GM12878 (cell line): ENCODE data around the gene LACRT.

Experiments
- BCLAF1 ChIP-seq: fragments of 450-650 bp; IDR thresholded peaks from 2 replicates; pipeline ENCODE4 v1.6.1; 2017; ENCODE audit warnings: antibody characterized with exemption, mild to moderate bottlenecking, moderate library complexity
- BRCA1 ChIP-seq: IDR thresholded peaks from 2 replicates; pipeline ENCODE4 v1.6.1; 2011; ENCODE audit warnings: low read depth, low read length, improper control_type of control experiment
- CTCF ChIP-seq, 3 experiments: IDR thresholded peaks in 2 of 3; conservative IDR thresholded peaks in 1 of 3; 2 replicates each; pipeline ENCODE4 v1.5.1; 2011; ENCODE audit warnings: low read depth in 3 of 3, low read length in 3 of 3, mild to moderate bottlenecking in 3 of 3, control low read depth in 2 of 3, moderate library complexity in 2 of 3, inconsistent platforms in 1 of 3, mixed read lengths in 1 of 3; ENCODE audit not compliant: control insufficient read depth in 2 of 3, insufficient read depth in 1 of 3; ENCODE audit errors: extremely low read depth in 1 of 3
- HDAC2 ChIP-seq: fragments of 200-600 bp; sonication (generic); IDR thresholded peaks from 2 replicates; pipeline ENCODE4 v1.6.1; 2017
- LARP7 ChIP-seq: fragments of 450-650 bp; IDR thresholded peaks from 2 replicates; pipeline ENCODE4 v1.6.1; 2017; ENCODE audit warnings: mild to moderate bottlenecking
- MLLT1 ChIP-seq: fragments of 450-650 bp; IDR thresholded peaks from 2 replicates; pipeline ENCODE4 v1.6.1; 2016; ENCODE audit warnings: mild to moderate bottlenecking
- POLR2A ChIP-seq: IDR thresholded peaks from 2 replicates; pipeline ENCODE4 v1.6.1; 2011; ENCODE audit warnings: low read depth, mild to moderate bottlenecking, low read length
- RAD21 ChIP-seq: IDR thresholded peaks from 2 replicates; pipeline ENCODE4 v1.6.1; 2011; ENCODE audit warnings: mild to moderate bottlenecking, low read depth, low read length, moderate library complexity; ENCODE audit not compliant: insufficient read depth
- RFX5 ChIP-seq: IDR thresholded peaks from 2 replicates; pipeline ENCODE4 v1.6.1; 2011; ENCODE audit warnings: low read depth, low read length, improper control_type of control experiment
- SP1 ChIP-seq: IDR thresholded peaks from one replicate; pipeline ENCODE4 v1.6.1; 2011; ENCODE audit warnings: low read depth, low read length
- ZNF24 ChIP-seq: fragments of 450-650 bp; IDR thresholded peaks from 2 replicates; pipeline ENCODE4 v1.6.1; 2017; ENCODE audit warnings: antibody characterized with exemption, mild to moderate bottlenecking

GRCh38 chr12:54660320-54660962, 25.7 kb upstream of the LACRT start:
- TF ChIP-seq BRCA1 = no peak
- no peak for TF ChIP-seq CTCF (IDR thresholded peaks at IDR 0.05 in 2 of 3, conservative IDR thresholded peaks at IDR 0.05 in 1 of 3; ENCODE audit: control insufficient read depth in 2 of 3, extremely low read depth in 1 of 3, insufficient read depth in 1 of 3, low read depth in 3 of 3, low read length in 3 of 3)
- no peak for TF ChIP-seq MLLT1
- no peak for TF ChIP-seq LARP7
- no peak for TF ChIP-seq ZNF24
- no peak for TF ChIP-seq BCLAF1
- TF ChIP-seq POLR2A = no peak
- no peak for TF ChIP-seq RFX5
- no peak for TF ChIP-seq RAD21
- TF ChIP-seq HDAC2 = no peak
- TF ChIP-seq SP1 = no peak
